Measurements from ENCODE around the gene LOXHD1. TPM values are rescaled to one million over a fixed set of nuclear protein-coding genes. Genes with fewer than 3 reads are reported as not detected.

LOXHD1 gene
- total RNA-seq, 6 experiments from 2014 or later: not detected

DNA sequence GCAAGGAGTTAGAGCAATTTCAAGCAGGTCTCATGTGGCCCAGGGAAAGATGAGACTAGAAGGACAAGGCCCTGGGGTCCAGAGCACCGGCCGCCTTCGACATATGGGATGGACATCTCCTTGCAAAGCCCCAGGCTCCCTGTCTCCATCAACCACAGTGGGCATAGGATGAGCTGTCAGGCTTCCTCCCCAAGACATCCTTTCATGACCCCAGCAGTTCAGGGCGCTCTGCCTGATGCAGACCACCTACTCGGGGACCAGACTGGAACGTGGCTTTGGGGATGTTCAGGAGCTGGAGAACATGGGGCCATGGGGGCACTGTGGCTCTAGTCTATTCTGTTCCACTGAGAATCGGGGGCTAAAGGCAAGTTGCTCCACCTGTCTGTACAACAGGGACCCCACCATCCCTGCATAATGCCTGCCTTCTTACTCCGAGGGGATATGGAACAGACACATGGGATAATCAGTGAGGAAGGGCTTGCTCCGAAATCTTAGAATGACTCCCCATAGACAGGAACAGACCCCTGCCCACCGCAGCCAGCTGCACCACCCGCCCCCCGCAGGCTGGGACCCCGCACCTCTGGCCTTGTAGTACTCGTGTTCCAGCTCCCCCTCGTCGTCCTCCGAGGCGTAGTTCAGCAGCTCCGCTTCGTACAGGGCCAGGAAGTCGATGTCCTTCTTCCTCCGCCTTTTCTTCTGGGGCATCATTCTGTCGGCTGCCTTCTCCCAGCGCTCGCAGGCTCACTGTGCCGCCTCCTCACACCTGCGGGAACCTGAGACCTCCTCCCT lies 500 bp downstream of the LOXHD1 start:
- Histone ChIP-seq H3K36me3 (no peaks in the 10 kb centered on the region), H3K4me3 (no peak overlapping the region), H3K27me3 (no peaks in the 10 kb centered on the region), H3K4me1 (no peaks in the 10 kb centered on the region), H3K27ac (no peak overlapping the region), H3K9me3 (no peaks in the 10 kb centered on the region)
- intact Hi-C loops (cut with DNase I): loop anchor here (5.0 to 10.0 kb wide), 3 partner anchors 372 to 502 kb away; no protein-coding TSS in a partner anchor
- no peak for ATAC-seq
- 50% methylated on average over 2 of the region's 27 CpGs for WGBS (ENCODE audit: insufficient coverage, low coverage, low lambda C conversion rate, missing lambda C conversion rate)
- no peak for DNase-seq
- TF ChIP-seq POLR2A (IDR thresholded peaks at IDR 0.05): no peak
- no peak for TF ChIP-seq CTCF (IDR thresholded peaks at IDR 0.05)

DNA sequence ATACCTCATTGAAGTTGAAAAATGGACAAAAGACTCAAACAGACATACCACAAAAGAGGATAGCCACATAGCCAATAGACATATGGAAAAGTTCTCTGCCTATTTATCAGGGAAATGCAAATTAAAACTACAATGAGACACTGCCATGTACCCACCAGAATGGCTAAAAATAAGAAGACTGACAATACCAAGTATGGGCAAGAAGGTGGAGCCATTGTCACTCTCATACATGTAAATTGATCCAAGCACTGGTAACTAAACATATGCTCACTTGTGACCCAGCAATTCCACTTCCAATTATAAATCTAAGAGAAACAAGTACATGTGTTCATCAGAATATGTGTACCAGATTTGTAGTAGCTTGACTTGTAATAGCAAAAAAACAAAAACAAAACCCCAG lies 4.6 kb downstream of the LOXHD1 start:
- ATAC-seq (no peak), DNase-seq (no peak)
- intact Hi-C loops (cut with DNase I): loop anchor here (10.0 kb wide), 2 partner anchors 368 to 498 kb away; no protein-coding TSS in a partner anchor
- Histone ChIP-seq H3K4me1 (no peaks in the 10 kb centered on the region), H3K4me3 (no peak overlapping the region), H3K9me3 (no peaks in the 10 kb centered on the region), H3K27me3 (no peaks in the 10 kb centered on the region), H3K36me3 (no peaks in the 10 kb centered on the region), H3K27ac (no peak overlapping the region)
- TF ChIP-seq POLR2A (IDR thresholded peaks at IDR 0.05) (no peak), CTCF (IDR thresholded peaks at IDR 0.05) (no peak)

DNA sequence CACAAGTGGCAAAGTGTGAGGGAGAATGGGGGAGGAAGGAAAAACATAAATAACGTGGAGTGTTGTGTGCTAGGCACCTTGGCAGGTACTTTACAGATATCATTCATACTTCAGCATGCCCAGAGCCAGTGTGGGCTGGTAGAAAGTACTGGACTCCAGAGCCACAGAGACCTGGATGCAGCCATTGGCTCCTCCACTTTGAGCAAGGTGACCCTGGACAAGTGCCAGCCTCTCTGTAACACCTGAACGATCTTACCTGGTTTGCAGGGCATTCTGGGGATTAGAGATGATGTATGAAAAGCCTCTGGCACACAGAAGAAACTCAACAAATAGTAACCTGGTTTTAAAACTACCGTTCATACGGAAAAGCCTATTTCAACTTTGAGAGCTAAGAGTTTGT lies 6.3 kb downstream of the LOXHD1 start:
- no peaks in the 10 kb centered on the region for H3K4me1 ChIP-seq
- DNase-seq (no peak), ATAC-seq (no peak)
- TF ChIP-seq POLR2A (IDR thresholded peaks at IDR 0.05) (no peak), CTCF (IDR thresholded peaks at IDR 0.05) (no peak)
- intact Hi-C loops (cut with DNase I): loop anchor here (10.0 kb wide), 2 partner anchors 366 to 496 kb away; no protein-coding TSS in a partner anchor
- no peak overlapping the region for H3K27ac ChIP-seq
- no peak overlapping the region for H3K4me3 ChIP-seq
- no peaks in the 10 kb centered on the region for H3K27me3 ChIP-seq
- 46% methylated on average over 4 of the region's 4 CpGs for WGBS (ENCODE audit: insufficient coverage, low coverage, low lambda C conversion rate, missing lambda C conversion rate)
- no peaks in the 10 kb centered on the region for H3K36me3 ChIP-seq
- no peaks in the 10 kb centered on the region for H3K9me3 ChIP-seq

- Histone ChIP-seq H3K4me1 (no peaks in the 10 kb centered on the region), H3K9me3 (no peaks in the 10 kb centered on the region), H3K27ac (no peak overlapping the region), H3K4me3 (no peak overlapping the region), H3K27me3 (no peaks in the 10 kb centered on the region), H3K36me3 (no peaks in the 10 kb centered on the region)
- intact Hi-C loops (cut with DNase I): no loop called here
- WGBS (ENCODE audit: insufficient coverage, low coverage, low lambda C conversion rate, missing lambda C conversion rate): 70% methylated on average over 10 of the region's 12 CpGs
- DNase-seq: no peak
- no peak for TF ChIP-seq POLR2A (IDR thresholded peaks at IDR 0.05)
- no peak for TF ChIP-seq CTCF (IDR thresholded peaks at IDR 0.05)
- no peak for ATAC-seq
Observed at GRCh38 chr18:46649071-46649862, 7.8 kb downstream of the LOXHD1 start.
